HG03520 (cell line): ENCODE results near the gene DDC.
"Not testable (repeated sequence)": the region's sequence is repeated elsewhere in the genome, so short reads cannot be mapped to it uniquely, and the experiment has no call there.

ENCODE experiments used
- ATAC-seq: cut with Tn5 transposase; IDR thresholded peaks from one replicate; pipeline ENCODE4 v1.9.1; 2021; ENCODE audit warnings: mild to moderate bottlenecking, moderate library complexity; ENCODE audit not compliant: unreplicated experiment

DDC gene

GRCh38 chr7:50556247-50556991, 8.8 kb downstream of the DDC start:
- no peak for ATAC-seq

GRCh38 chr7:50555594-50556140, 9.5 kb downstream of the DDC start:
- no peak for ATAC-seq

- ATAC-seq, result no peak
Measured at GRCh38 chr7:50554431-50555322, 10.5 kb downstream of the DDC start.

- no peak for ATAC-seq
Measured at GRCh38 chr7:50553973-50554372, 11.2 kb downstream of the DDC start.

GRCh38 chr7:50552921-50553320, 12.3 kb downstream of the DDC start:
- ATAC-seq, result no peak

GRCh38 chr7:50552139-50552538, 13.1 kb downstream of the DDC start:
- no peak for ATAC-seq

GRCh38 chr7:50545613-50546012, 19.6 kb downstream of the DDC start:
- not testable (repeated sequence) for ATAC-seq

- ATAC-seq, result no peak
Measured at GRCh38 chr7:50544992-50545391, 20.2 kb downstream of the DDC start.

- no peak for ATAC-seq
Measured at GRCh38 chr7:50543776-50544442, 21.3 kb downstream of the DDC start.

- ATAC-seq, result no peak
Measured at GRCh38 chr7:50542132-50542531, 23.1 kb downstream of the DDC start.

GRCh38 chr7:50540785-50541579, 24.2 kb downstream of the DDC start:
- no peak for ATAC-seq

- no peak for ATAC-seq
Measured at GRCh38 chr7:50539725-50540124, 25.5 kb downstream of the DDC start.

- ATAC-seq, result no peak
Measured at GRCh38 chr7:50538478-50538877, 26.7 kb downstream of the DDC start.

GRCh38 chr7:50537417-50537816, 27.8 kb downstream of the DDC start:
- no peak for ATAC-seq

- ATAC-seq, result not testable (repeated sequence)
Measured at GRCh38 chr7:50535291-50535711, 29.9 kb downstream of the DDC start.

- ATAC-seq, result no peak
Measured at GRCh38 chr7:50534690-50535290, 30.4 kb downstream of the DDC start.

- ATAC-seq, result no peak
Measured at GRCh38 chr7:50533866-50534265, 31.3 kb downstream of the DDC start.

GRCh38 chr7:50531928-50532327, 33.3 kb downstream of the DDC start:
- no peak for ATAC-seq

GRCh38 chr7:50531401-50531911, 33.7 kb downstream of the DDC start:
- no peak for ATAC-seq

GRCh38 chr7:50530766-50531165, 34.4 kb downstream of the DDC start:
- ATAC-seq, result no peak
